ENCODE results near the gene HMGN1. TPM values are rescaled to one million over a fixed set of nuclear protein-coding genes. Genes with fewer than 3 reads are reported as not detected.

HMGN1 gene
- polyA plus RNA-seq, 4 donors, result 705 to 732 (median 719) TPM

DNA sequence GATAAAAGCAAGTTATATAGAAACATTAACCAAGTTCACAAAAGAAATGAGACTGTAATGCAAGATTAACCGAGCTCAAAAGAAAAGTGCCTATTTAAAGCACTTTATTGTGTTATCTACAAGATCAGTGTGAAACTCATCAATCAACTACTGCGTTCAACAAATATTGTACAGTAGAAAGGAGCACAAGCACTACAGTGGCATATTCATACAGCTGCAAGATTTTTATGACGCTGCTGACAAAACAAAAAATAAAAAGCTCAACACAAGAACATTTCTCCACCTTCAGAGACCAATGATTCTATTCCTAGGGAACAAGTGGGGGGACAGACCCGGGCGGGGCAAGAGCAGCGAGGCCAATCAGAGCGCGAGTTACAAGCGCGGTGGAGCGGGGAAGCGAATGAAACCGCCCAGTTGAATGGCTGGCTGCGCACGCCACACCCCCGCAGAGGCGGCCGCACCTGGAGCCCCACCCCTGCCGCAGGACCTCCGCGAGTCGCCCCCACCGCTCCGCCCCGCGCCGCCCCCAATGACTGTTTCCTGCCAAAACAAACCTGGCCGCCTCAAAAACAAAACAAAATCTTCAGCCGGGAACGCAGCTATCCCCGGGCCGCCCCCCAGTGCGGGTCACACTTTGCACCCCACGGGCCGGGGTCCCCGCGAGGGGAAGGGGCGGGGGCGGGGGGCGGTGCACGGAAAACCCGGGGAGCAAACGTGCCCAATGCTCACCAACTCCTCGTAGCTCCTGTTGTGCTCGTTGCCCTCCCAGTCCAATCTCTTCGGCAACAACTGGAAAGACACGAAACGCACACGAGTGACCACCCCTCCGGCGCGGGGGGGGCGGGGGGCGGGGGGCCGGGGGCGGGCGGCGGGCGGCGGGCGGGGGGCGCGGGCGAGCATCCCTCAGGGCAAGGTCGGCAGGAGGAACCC is 36.5 kb downstream of the HMGN1 start:
- DNase-seq (ENCODE audit: low read depth in 4 of 4, low spot score in 2 of 4), result peak; percentile 76 to 86 (median 84)

DNA sequence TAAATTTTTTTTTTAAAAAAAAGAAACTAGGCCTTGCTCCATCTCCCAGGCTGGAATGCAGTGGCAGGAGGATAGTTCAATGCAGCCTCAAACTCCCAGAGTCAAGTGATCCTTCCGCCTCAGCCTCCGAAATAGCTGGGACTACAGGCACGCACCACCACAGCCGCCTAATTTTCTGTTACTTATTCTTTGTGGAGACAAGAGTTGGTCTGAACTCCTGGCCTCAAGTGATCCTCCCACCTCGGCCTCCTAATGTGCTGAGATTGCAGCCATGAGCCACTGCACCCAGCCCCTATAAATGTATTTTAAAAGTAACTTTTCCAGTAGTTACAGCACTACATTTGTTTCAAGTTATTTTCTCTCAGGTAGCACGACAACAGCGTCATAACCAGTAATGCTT is 37.7 kb downstream of the HMGN1 start:
- no peak for DNase-seq (ENCODE audit: low read depth in 4 of 4, low spot score in 2 of 4)

DNA sequence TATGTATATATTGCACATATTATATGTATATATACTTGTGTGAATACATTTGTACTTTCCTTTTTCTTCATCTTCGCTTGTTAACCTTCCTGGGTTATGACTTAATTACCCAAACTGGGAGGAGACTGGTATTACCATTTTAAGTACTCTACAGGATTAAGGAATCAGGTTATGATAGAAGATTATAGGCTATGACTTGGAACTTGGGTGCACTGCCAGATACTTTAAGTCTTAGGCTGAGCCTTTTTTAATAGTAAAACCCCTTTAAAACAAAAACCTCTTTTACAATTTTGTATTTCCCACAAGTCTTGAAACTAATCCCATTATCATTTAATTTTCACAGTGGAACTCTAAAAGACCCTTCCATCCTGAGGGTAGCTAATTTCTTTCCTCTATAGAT is 41.4 kb downstream of the HMGN1 start:
- no peak for DNase-seq (ENCODE audit: low read depth in 4 of 4, low spot score in 2 of 4)

DNA sequence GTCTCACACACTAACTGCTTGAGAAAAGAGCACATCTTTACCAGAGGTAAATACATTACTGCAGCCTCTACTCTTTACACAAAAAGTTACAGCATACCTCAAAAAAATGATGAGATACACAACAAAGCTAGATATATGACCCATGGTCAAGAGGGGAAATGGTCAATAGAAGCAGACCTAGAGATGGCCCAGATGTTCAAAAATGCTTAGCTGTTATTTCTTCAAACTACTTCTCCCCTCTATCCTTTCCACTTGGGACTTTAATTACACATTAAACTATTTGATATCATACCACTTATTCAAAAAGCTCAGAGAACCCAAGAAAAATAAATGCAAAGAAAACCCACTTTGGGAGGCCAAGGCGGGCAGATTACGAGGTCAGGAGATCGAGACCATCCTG is 48.3 kb downstream of the HMGN1 start:
- DNase-seq (ENCODE audit: low read depth in 4 of 4, low spot score in 2 of 4), result no peak

DNA sequence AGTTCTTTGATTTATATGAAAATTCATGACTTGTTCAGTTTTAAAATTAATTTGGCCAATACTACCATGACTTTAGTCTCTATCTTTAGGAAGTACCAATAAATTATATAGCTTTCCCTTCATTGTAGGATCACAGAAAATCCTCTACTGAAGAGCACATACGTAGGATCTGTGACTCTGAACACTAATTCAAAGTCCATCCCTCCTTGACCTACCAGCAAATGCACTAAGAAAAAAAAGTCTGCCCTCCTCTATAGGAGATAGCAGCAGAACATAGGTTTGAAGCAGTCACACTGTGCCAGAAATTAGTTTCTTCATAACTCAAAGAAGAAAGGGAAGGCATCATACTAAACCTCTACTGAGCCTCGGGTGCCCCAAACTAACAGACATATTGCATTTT is 52.0 kb downstream of the HMGN1 start:
- DNase-seq (ENCODE audit: low read depth in 4 of 4, low spot score in 2 of 4), result no peak

Other genes with a start within 250 kb of the HMGN1 start
- gene PSMG1, start 165.6 kb downstream of the HMGN1 start, polyA plus RNA-seq (ENCODE audit: insufficient read length in 4 of 4), result 10 to 100 TPM; 41.6 to 52.1 (median 42.7) TPM
- gene BRWD1, start 35.5 kb downstream of the HMGN1 start, polyA plus RNA-seq (ENCODE audit: insufficient read length in 4 of 4), result 10 to 100 TPM; 44.3 to 56.3 (median 48.1) TPM
- gene LCA5L, start 96.7 kb upstream of the HMGN1 start, polyA plus RNA-seq (ENCODE audit: insufficient read length in 4 of 4), result 1 to 10 TPM; 4.2 to 7.6 (median 6.0) TPM
- gene SH3BGR, start 102.9 kb upstream of the HMGN1 start, polyA plus RNA-seq (ENCODE audit: insufficient read length in 4 of 4), result 1 to 10 TPM; 4.9 to 8.5 (median 6.7) TPM

All from left renal cortex interstitium (tissue), 4 donors.